Lower leg skin (tissue), 4 donors: ENCODE results near the gene CDC42SE1. TPM values are rescaled to one million over a fixed set of nuclear protein-coding genes. Genes with fewer than 3 reads are reported as not detected.

Experiments
- DNase-seq, 2 donors: peaks; one replicate each; pipeline ENCODE4 v3.0.0-alpha.2; 2019; ENCODE audit warnings: low spot score in 2 of 2
- H3K4me3 ChIP-seq: fragments of 200-600 bp; sonication (generic); 2 replicates; pipeline ENCODE4 v1.5.1; 2017; ENCODE audit warnings: mild to moderate bottlenecking, low read depth; ENCODE audit not compliant: poor library complexity, severe bottlenecking
- CTCF ChIP-seq, 3 donors: fragments of 450-650 bp; IDR thresholded peaks; one replicate each; pipeline ENCODE4 v1.5.1; 2016; ENCODE audit warnings: antibody characterized with exemption in 3 of 3, mild to moderate bottlenecking in 3 of 3, moderate library complexity in 2 of 3
- POLR2A ChIP-seq, 2 donors: fragments of 450-650 bp; IDR thresholded peaks; one replicate each; pipeline ENCODE4 v1.6.1; 2016 to 2017; ENCODE audit warnings: antibody characterized with exemption in 2 of 2, mild to moderate bottlenecking in 1 of 2, moderate library complexity in 1 of 2
- WGBS, 2 donors: methylation state at CpG; one replicate each; pipeline ENCODE4 v1.1.5; 2018; 5-methylcytosine and 5-hydroxymethylcytosine counted together
- intact Hi-C: fragments of 100-400 bp; cut with DNase I; formaldehyde crosslinking; loops from one replicate; pipeline ENCODE4 v1.15.0; 2023; ENCODE audit warnings: low total_unique reads
- total RNA-seq, 4 donors: library from RNA; depleted of rRNA; stranded (reverse); fragments of >200 nt; gene quantifications; one replicate each; pipeline ENCODE4 v1.1.0, GENCODE V29; 2016

The CDC42SE1 gene
- total RNA-seq, 4 donors from 2014 or later: 88.8 to 93.5 (median 92.0) TPM

DNA sequence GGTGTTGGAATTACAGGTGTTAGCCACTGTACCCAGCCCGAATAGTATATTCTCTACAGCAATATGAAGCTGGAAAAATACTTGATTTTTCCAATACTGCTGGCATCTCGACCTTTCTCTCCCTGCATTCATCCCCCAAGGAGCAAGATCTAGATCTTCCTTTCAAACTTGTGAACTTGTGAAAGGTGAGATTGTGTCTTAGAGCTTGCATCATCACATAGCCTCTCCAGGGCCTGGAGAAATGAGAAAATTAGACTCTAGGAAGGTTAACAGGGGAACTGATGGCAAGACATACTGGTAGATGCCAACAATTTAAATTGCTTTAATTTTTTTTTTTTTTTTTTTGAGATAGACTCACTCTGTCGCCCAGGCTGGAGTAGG lies 49.1 kb downstream of the CDC42SE1 start:
- 84 to 91% methylated on average over 3 of the region's 3 CpGs for WGBS, 2 donors
- TF ChIP-seq CTCF (IDR thresholded peaks at IDR 0.05) (no peak), POLR2A (IDR thresholded peaks at IDR 0.05) (no peak)
- H3K4me3 ChIP-seq: no peak overlapping the region
- intact Hi-C loops: no loop called here
- DNase-seq: no peak

GRCh38 chr1:151009674-151010345 lies 49.6 kb downstream of the CDC42SE1 start:
- no peak overlapping the region for H3K4me3 ChIP-seq
- no peak for TF ChIP-seq CTCF (IDR thresholded peaks at IDR 0.05)
- no peak for TF ChIP-seq POLR2A (IDR thresholded peaks at IDR 0.05)
- WGBS, 2 donors: 97 to 99% methylated on average over 8 of the region's 8 CpGs
- no peak for DNase-seq
- intact Hi-C loops: no loop called here

GRCh38 chr1:151009206-151009587 lies 50.2 kb downstream of the CDC42SE1 start:
- DNase-seq: no peak
- WGBS, 2 donors: 50 to 51% methylated on average over 3 of the region's 3 CpGs
- intact Hi-C loops: no loop called here
- H3K4me3 ChIP-seq: peak overlapping the region; percentile 83
- no peak for TF ChIP-seq POLR2A (IDR thresholded peaks at IDR 0.05)
- no peak for TF ChIP-seq CTCF (IDR thresholded peaks at IDR 0.05)

GRCh38 chr1:151008244-151009205 lies 50.9 kb downstream of the CDC42SE1 start, which contains the start of gene PRUNE1:
PRUNE1 (plus strand) TSS chr1:151008449; CDS start chr1:151008633, 184 bp downstream.
- TF ChIP-seq POLR2A (IDR thresholded peaks at IDR 0.05) (no peak), CTCF (IDR thresholded peaks at IDR 0.05) (no peak)
- peak; percentile 95 to 99 for DNase-seq
- intact Hi-C loops: no loop called here
- WGBS, 2 donors: 1% methylated on average over 32 to 69 of the region's 69 CpGs
- peak within 1 kb of the TSS; percentile 83 for H3K4me3 ChIP-seq

DNA sequence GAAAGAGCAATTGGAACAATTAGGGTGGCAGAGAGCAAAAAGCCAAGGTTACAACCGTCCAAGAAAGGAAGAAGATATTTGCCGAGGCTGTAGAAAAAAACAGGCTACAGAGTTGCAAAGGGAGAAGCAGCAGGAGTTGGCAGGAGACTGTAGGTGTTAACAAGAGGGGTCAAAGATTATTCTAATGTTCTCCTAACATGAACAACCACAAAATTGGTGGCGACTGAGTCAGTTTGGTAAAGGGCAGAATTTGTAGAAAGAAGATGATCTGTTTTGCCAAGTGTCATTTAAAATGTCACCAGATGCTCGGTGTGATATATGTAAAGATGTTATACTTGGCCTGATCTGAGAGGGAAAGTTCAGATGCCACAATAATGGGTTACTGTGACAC lies 51.6 kb downstream of the CDC42SE1 start:
- TF ChIP-seq POLR2A (IDR thresholded peaks at IDR 0.05) (no peak), CTCF (IDR thresholded peaks at IDR 0.05) (no peak)
- DNase-seq: no peak
- H3K4me3 ChIP-seq: no peak overlapping the region
- WGBS, 2 donors: 9 to 10% methylated on average over 4 of the region's 4 CpGs
- intact Hi-C loops: no loop called here
